ENCODE measurements around the gene SKIC3.

GRCh38 chr5:95595289-95595931, 40.6 kb upstream of the SKIC3 start:
- TF ChIP-seq YY1 (IDR thresholded peaks at IDR 0.05; ENCODE audit: insufficient read depth, insufficient read length) (no peak), ZNF274 (IDR thresholded peaks at IDR 0.05; ENCODE audit: low read depth, low read length) (no peak)
